Measurements from ENCODE around the gene GCKR.
"Not testable (repeated sequence)": the region's sequence is repeated elsewhere in the genome, so short reads cannot be mapped to it uniquely, and the experiment has no call there.

The GCKR gene

GRCh38 chr2:27509326-27509725, 12.7 kb downstream of the GCKR start:
- DNase-seq: peak; percentile 85

- no peak for DNase-seq
Measured at GRCh38 chr2:27518113-27518781, 21.6 kb downstream of the GCKR start.

GRCh38 chr2:27518782-27519113, 22.1 kb downstream of the GCKR start:
- DNase-seq: no peak

- no peak for DNase-seq
Measured at GRCh38 chr2:27520316-27520715, 23.7 kb downstream of the GCKR start.

GRCh38 chr2:27522400-27522945, 25.8 kb downstream of the GCKR start:
- no peak for DNase-seq

GRCh38 chr2:27527182-27527581, 30.5 kb downstream of the GCKR start:
- DNase-seq: no peak

GRCh38 chr2:27531983-27532382, 35.3 kb downstream of the GCKR start:
- DNase-seq: no peak

- no peak for DNase-seq
Measured at GRCh38 chr2:27537287-27537686, 40.6 kb downstream of the GCKR start.

GRCh38 chr2:27538839-27539450, 42.3 kb downstream of the GCKR start:
- not testable (repeated sequence) for DNase-seq

GRCh38 chr2:27539649-27540048, 43.0 kb downstream of the GCKR start:
- DNase-seq: not testable (repeated sequence)

- DNase-seq: no peak
Measured at GRCh38 chr2:27544143-27544821, 47.6 kb downstream of the GCKR start.

GRCh38 chr2:27545348-27546141, 48.9 kb downstream of the GCKR start:
- no peak for DNase-seq

GRCh38 chr2:27549303-27549702, 52.7 kb downstream of the GCKR start:
- DNase-seq: no peak

GRCh38 chr2:27551514-27551913, 54.9 kb downstream of the GCKR start:
- DNase-seq: no peak

GRCh38 chr2:27552941-27553340, 56.3 kb downstream of the GCKR start:
- no peak for DNase-seq

- not testable (repeated sequence) for DNase-seq
Measured at GRCh38 chr2:27554451-27554850, 57.8 kb downstream of the GCKR start.

- no peak for DNase-seq
Measured at GRCh38 chr2:27559228-27559627, 62.6 kb downstream of the GCKR start.

GRCh38 chr2:27561060-27561459, 64.4 kb downstream of the GCKR start:
- DNase-seq: no peak

- DNase-seq: no peak
Measured at GRCh38 chr2:27566628-27567027, 70.0 kb downstream of the GCKR start.

- DNase-seq: no peak
Measured at GRCh38 chr2:27569398-27569797, 72.8 kb downstream of the GCKR start.

GRCh38 chr2:27571197-27571596, 74.6 kb downstream of the GCKR start:
- DNase-seq: no peak

- DNase-seq: no peak
Measured at GRCh38 chr2:27571681-27572080, 75.0 kb downstream of the GCKR start.

GRCh38 chr2:27572439-27572838, 75.8 kb downstream of the GCKR start:
- no peak for DNase-seq
